ENCODE results near the gene YAP1. TPM values are rescaled to one million over a fixed set of nuclear protein-coding genes. Genes with fewer than 3 reads are reported as not detected.
A peak's percentile ranks its signal among the peaks of the same experiment; 100 is the strongest.

Gene YAP1
- total and polyA plus RNA-seq, 3 donors from 2014 or later = 44.2 to 144 (median 110) TPM

DNA sequence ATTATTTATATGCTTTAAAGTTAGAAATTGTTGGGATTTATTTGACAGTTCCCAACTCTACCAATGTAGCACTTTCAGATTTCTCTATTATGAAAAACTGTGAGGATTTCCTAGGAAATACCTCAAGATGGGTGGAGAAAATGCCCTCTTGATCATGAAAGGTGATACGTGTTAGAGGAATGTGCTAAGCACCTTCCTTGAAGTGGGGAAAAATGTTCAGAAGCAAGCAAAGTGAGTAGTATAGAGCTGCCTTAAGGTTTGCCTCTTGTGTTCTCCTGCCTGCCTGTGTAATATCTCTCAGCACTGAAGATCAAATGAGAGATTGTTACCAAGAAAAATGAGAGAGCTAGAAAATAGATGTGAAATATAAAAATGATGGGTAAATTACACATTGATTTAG lies 58.2 kb downstream of the YAP1 start:
- TF ChIP-seq POLR2A (IDR thresholded peaks at IDR 0.05) = no peak
- TF ChIP-seq, protein P1, sequence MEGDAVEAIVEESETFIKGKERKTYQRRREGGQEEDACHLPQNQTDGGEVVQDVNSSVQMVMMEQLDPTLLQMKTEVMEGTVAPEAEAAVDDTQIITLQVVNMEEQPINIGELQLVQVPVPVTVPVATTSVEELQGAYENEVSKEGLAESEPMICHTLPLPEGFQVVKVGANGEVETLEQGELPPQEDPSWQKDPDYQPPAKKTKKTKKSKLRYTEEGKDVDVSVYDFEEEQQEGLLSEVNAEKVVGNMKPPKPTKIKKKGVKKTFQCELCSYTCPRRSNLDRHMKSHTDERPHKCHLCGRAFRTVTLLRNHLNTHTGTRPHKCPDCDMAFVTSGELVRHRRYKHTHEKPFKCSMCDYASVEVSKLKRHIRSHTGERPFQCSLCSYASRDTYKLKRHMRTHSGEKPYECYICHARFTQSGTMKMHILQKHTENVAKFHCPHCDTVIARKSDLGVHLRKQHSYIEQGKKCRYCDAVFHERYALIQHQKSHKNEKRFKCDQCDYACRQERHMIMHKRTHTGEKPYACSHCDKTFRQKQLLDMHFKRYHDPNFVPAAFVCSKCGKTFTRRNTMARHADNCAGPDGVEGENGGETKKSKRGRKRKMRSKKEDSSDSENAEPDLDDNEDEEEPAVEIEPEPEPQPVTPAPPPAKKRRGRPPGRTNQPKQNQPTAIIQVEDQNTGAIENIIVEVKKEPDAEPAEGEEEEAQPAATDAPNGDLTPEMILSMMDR (IDR thresholded peaks at IDR 0.05) = no peak
- Histone ChIP-seq H3K27me3 (no peaks in the 10 kb centered on the region), H3K4me1 (no peaks in the 10 kb centered on the region), H3K9me3 (no peaks in the 10 kb centered on the region), H3K4me3 (no peak overlapping the region), H3K36me3 (ENCODE audit: low read depth, missing control alignments) (no peaks in the 10 kb centered on the region), H3K27ac (no peak overlapping the region)
- 67 to 81% methylated on average over 1 of the region's 1 CpG for WGBS, 2 donors
- DNase-seq = no peak
- intact Hi-C loops (cut with DNase I; ENCODE audit: low total_unique reads) = no loop called here

DNA sequence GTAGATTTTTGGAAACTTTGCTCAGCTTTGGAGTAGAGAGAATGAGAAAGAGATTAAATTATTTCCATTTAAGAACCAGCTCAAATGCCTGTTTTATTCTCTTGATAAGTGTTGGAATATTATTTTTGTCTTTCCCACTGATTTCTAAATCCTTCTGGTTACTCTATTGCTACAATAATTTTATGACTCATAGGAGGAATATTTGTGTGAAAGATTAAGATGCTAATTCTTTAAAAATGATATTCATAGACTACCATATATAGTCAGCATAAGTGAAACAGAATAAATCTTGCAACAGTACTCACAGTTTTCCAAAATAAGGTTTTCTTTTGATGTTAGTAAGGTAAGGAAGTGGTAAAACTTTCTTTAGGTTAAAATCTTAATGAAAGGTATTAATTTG lies 60.9 kb downstream of the YAP1 start:
- no peak overlapping the region for H3K4me3 ChIP-seq
- intact Hi-C loops (cut with DNase I; ENCODE audit: low total_unique reads) = no loop called here

GRCh38 chr11:102172127-102172848 lies 62.0 kb downstream of the YAP1 start:
- H3K36me3 ChIP-seq (ENCODE audit: low read depth, missing control alignments) = no peaks in the 10 kb centered on the region
- no peak overlapping the region for H3K27ac ChIP-seq
- H3K4me3 ChIP-seq = no peak overlapping the region
- WGBS, 2 donors = 59 to 64% methylated on average over 5 to 6 of the region's 6 CpGs
- no peaks in the 10 kb centered on the region for H3K4me1 ChIP-seq
- no peak for DNase-seq
- intact Hi-C loops (cut with DNase I; ENCODE audit: low total_unique reads) = no loop called here
- TF ChIP-seq POLR2A (IDR thresholded peaks at IDR 0.05) = no peak
- TF ChIP-seq, protein P1 (IDR thresholded peaks at IDR 0.05) = no peak
- H3K9me3 ChIP-seq = no peaks in the 10 kb centered on the region
- no peaks in the 10 kb centered on the region for H3K27me3 ChIP-seq

More for the DNA sequence above, 60.9 kb downstream of the YAP1 start:
- TF ChIP-seq, protein P1 (IDR thresholded peaks at IDR 0.05) = no peak
- TF ChIP-seq POLR2A (IDR thresholded peaks at IDR 0.05) = no peak
- Histone ChIP-seq H3K36me3 (ENCODE audit: low read depth, missing control alignments) (no peaks in the 10 kb centered on the region), H3K4me1 (no peaks in the 10 kb centered on the region), H3K9me3 (no peaks in the 10 kb centered on the region), H3K27ac (peak overlapping the region in 1 of 2 donors; percentile 64), H3K27me3 (no peaks in the 10 kb centered on the region)
- DNase-seq = no peak

DNA sequence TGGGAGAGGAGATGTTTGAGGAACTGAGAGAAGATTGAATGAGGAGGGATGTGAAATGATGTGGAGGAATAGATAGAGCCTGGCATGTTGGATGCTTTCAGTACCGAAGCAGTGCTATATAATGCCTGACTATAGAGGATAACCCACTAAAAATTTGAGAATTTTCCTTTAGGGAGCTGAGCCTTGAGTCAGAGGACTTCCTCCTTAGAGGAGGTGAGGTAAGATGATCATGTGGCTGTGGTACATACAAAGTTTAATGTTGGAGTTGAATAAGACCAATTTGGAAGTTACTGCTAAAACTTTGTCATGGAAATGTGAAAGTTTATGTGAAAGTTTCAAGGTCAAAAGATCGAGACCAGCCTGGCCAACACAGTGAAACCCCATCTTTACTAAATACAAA lies 66.9 kb downstream of the YAP1 start:
- no peak for DNase-seq
- Histone ChIP-seq H3K27ac (no peak overlapping the region), H3K4me1 (no peaks in the 10 kb centered on the region), H3K36me3 (ENCODE audit: low read depth, missing control alignments) (no peaks in the 10 kb centered on the region), H3K9me3 (no peaks in the 10 kb centered on the region), H3K27me3 (no peaks in the 10 kb centered on the region), H3K4me3 (no peak overlapping the region)
- 88 to 100% methylated on average over 2 of the region's 2 CpGs for WGBS, 2 donors
- intact Hi-C loops (cut with DNase I; ENCODE audit: low total_unique reads) = no loop called here
- TF ChIP-seq, protein P1 (IDR thresholded peaks at IDR 0.05) = no peak
- TF ChIP-seq POLR2A (IDR thresholded peaks at IDR 0.05) = no peak
